SH-SY5Y (cell line): ENCODE measurements around the gene SPACA6.
"Not testable (repeated sequence)": the region's sequence is repeated elsewhere in the genome, so short reads cannot be mapped to it uniquely, and the experiment has no call there.

ENCODE experiments used
- GATA2 ChIP-seq: IDR thresholded peaks from 2 replicates; pipeline ENCODE4 v1.6.1; 2011; ENCODE audit warnings: mild to moderate bottlenecking, low read depth, low read length
- GATA3 ChIP-seq: IDR thresholded peaks from 2 replicates; pipeline ENCODE4 v1.6.1; 2011; ENCODE audit warnings: low read depth, mild to moderate bottlenecking, low read length, moderate library complexity

SPACA6 gene, protein sequence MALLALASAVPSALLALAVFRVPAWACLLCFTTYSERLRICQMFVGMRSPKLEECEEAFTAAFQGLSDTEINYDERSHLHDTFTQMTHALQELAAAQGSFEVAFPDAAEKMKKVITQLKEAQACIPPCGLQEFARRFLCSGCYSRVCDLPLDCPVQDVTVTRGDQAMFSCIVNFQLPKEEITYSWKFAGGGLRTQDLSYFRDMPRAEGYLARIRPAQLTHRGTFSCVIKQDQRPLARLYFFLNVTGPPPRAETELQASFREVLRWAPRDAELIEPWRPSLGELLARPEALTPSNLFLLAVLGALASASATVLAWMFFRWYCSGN

DNA sequence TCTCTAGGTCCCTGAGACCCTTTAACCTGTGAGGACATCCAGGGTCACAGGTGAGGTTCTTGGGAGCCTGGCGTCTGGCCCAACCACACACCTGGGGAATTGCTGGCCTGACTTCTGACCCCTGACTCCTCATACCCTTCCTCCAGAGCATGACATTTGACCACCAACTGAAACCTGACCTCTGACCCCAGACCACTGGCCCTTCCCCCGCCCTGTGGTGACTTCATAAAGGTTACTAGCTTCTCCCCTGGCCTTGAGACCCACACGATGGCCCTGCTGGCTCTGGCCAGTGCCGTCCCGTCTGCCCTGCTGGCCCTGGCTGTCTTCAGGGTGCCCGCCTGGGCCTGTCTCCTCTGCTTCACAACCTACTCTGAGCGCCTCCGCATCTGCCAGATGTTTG lies at the start of gene SPACA6:
TSS of gene SPACA6 (plus strand) at position 71 of the 400 bp plus-strand sequence. CDS start at position 268, 197 bp downstream.
- no peak for TF ChIP-seq GATA3
- no peak for TF ChIP-seq GATA2

DNA sequence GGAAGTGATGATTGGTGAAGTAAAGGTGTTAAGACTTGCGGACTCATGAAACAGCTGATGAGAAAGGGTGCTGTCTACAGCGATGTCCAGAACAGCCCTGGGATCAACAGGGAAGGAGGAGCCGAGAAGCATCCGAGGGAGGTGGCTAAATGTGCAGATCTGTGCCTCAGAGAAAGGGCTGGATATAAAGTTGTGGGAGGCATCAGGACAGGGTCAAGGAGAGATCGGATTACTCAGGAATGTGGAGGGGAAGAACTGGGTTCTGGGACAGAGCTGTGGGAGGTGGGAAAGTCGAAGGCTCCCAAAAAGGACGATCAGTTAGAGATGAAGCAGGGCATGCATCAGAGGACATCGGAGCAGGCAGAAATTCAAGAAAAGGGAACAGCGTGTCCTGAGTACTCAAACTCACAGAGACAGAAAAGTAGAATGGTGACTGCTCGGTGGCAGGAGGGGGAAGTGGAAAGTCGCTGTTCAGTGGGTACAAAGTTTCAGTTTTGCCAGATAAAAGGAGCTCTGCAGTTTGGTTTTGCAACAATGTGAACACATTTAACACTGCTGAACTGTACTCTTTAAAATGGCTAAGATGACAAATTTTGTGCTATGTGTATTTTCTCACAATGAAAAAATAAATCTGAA lies 48.4 kb upstream of the SPACA6 start:
- no peak for TF ChIP-seq GATA3
- no peak for TF ChIP-seq GATA2

DNA sequence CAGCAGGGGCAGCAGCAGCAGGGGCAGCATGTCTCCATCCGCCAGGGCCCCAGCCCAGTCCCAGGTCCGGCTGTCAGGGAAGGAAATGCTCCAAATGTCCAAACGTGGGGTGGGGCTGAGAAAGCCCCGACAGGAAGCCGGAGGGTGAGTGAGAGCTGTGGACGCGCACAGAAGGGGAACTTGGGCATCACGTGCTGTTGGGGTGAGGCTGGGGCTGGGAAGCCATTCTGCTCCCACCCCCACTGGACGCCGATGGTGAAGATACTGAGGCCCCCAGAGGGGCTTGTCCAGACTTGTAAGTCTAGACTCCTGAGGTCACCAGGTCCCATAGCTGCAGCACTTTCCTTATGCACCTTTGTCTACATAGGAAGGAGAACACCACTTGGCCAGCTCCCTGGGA lies 46.4 kb upstream of the SPACA6 start, which contains the start of gene SIGLEC14:
TSS of gene SIGLEC14 (minus strand) at position 96 of the 400 bp plus-strand sequence. CDS start at position 30, 66 bp downstream.
- TF ChIP-seq GATA3, GATA2: not testable (repeated sequence)

DNA sequence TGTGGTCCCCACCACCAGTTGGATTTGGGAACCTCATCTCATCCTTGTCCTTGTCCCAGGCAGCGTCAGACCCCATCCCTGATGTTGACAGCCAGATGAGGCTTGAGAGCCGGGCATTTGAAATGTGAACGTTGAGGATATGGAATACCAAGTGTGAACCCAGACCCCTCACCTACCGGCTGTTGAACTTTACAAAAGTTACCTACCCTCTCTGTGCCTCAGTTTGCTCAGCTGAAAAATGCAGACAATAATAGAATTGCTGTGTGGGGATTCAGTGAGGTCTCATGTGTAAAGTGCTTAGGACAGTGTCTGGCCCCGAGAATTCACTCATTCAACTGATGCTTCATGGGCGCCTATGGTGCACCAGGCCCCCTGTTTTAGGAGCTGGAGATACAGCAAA lies 45.8 kb upstream of the SPACA6 start:
- no peak for TF ChIP-seq GATA2
- TF ChIP-seq GATA3 = no peak

DNA sequence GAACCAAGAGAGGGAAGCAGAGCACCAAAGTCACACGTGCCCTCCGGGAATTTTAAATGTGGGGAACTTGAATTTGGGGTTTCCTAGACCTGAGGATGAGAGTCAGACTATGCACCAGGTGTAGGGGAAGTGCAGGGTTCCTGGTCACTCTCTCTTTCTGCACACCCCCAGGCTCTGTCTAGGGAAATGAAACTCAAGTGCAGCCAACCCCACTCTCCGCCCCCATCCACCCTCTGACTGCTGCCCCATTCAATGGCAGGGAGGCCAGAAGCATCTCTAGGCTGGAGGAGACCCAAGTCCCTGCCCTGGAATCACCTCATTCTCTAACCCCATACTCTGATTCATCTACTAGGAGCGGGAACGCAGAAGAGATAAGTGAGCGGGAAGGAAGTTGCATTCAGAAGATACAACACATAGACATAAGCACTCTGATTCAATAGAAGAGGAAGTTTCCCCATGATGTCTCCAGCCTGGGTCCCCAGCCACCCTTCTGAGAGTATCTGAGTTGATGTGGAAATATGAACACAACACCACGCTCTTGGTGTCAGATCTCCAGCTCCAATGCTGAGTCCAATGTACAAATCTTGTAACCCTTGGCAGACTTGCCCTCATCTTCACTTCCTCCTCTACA lies 41.8 kb upstream of the SPACA6 start:
- TF ChIP-seq GATA2 (no peak), GATA3 (no peak)

DNA sequence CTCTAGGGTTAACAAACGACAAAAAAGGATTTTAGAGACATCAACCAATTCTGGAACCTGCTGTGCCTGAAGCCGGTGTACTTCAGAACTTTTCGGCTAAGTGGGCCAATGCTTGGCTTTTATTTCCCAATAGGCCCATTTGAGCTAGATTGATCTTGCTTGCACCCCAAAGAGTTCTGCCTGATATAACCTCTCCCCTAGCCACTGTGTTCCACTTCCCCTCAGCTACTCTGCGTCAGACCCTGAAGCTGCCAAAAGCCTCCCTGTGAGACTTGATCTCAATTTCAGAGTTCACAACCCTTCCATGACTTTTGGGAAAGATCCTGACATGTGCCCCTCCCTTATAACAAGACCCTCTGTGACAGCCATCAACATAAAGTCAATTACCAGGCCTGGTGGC lies 40.9 kb upstream of the SPACA6 start:
- TF ChIP-seq GATA2 (no peak), GATA3 (no peak)

DNA sequence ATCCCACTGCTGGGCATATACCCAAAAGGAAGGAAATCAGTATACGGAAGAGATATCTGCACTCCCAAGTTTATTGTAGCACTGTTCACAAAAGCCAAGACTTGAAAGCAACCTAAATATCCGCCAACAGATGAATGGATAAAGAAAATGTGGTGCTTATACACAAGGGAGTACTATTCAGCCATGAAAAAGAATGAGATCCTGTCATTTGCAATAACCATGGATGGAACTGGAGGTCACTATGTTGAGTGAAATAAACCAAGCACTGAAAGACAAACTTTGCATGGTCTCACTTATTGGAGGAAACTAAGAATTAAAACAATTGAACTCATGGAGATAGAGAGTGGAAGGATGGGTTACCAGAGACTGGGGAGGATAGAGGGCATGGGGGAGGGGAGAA lies 40.0 kb upstream of the SPACA6 start:
- TF ChIP-seq GATA2 (no peak), GATA3 (no peak)

DNA sequence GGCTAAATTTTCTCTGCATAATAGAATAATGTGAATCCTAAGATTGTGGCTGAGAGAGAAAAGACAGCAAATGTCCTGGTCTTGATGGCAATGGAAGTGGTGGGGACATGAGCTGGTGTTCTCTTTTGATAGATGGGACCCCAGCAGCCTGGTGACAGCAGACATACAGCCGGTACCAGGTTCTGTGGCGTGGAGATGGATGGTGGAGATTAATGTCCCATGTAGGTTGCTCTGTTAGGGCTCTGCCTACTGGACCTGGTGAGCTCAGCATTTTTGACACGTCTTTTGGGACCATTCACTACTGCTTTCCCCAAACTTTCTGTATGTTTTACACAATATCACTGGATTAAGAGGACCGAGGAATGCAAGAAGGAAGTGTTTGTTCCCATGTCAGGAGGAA lies 38.3 kb upstream of the SPACA6 start:
- TF ChIP-seq GATA2 (no peak), GATA3 (no peak)

DNA sequence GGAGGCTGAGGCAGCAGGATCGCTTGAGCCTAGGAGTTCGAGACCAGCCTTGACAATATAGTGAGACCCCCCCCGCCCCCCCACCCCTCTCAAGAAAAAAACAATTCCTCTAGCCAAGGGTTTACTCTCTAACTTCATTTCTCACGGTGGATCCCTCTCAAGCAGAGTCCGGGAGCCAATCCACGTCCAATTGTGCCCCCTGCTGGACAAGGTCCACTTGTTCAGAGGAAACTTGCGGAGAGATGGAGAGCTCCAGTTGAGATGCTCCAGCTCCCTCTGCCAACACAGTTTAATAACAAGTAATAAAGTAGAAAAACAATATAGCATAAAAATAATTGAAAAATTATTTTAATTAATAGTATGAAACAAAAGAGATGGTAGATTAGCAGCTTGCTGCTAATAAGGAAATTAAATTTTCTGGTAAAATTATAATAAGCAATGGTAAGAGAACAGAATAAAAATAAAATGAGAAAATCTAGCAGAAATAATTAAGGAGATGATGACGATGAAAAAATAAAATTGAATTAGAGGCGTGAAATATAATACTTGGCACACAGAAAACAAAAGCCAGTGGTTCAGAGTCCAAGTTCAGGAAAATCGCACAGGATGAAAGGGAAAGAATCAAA lies 32.0 kb upstream of the SPACA6 start:
- no peak for TF ChIP-seq GATA2
- TF ChIP-seq GATA3 = no peak

DNA sequence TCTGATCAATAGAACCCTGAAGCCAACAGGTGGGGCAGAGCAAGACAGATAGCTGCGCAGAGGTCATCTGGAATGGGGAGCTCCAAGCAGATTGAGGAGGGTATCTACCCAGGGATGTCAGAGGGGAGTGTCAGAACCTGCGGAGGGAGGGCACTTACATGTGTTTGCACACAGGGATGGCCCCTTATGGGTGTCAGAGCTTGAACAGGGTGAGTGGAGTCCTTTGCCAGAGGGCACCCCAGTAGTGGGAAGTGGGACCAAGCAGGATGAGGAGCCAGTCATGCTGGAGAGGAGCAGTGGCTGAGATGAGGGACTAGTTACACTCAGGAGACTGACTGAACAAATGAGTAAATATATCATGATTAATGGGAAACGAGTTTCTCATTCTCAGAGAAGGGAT lies 29.5 kb upstream of the SPACA6 start:
- no peak for TF ChIP-seq GATA3
- TF ChIP-seq GATA2 = no peak

DNA sequence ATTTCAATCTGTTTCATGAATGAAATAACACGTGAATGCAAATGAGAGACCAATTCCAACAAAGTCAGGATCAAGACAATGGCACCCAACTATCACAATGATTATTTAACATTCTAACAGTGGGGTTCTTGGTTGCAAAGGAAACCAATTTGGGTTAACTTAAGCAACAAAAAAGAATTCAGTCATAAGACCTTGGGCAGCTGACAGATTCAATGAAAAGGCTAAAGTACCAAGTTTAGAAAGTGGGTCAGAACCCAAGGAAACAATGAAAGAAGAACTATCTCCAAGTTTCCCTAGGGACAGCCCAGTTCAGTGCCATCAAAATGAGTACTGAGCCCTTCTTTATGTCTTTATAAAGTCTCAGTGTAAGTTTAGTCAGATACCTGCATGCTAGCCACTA lies 29.0 kb upstream of the SPACA6 start:
- TF ChIP-seq GATA2 (no peak), GATA3 (no peak)

DNA sequence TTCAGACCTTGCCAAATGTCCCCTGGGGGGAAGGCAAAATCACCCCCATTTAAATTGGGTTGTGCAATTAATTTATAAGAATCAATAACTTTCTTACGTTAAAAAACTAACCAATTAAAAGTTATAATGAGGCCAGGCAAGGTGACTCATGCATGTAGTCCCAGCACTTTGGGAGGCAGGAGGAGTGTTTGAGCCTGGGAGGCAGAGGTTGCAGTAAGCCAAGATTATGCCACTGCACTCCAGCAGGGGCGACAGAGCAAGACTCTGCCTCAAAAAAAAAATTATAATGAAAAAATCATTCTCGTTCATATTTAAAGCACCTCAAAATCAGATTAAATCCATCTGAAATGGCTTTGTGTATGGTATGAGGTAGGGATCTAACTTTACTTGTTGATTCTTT lies 28.1 kb upstream of the SPACA6 start:
- TF ChIP-seq GATA3 = no peak
- no peak for TF ChIP-seq GATA2

DNA sequence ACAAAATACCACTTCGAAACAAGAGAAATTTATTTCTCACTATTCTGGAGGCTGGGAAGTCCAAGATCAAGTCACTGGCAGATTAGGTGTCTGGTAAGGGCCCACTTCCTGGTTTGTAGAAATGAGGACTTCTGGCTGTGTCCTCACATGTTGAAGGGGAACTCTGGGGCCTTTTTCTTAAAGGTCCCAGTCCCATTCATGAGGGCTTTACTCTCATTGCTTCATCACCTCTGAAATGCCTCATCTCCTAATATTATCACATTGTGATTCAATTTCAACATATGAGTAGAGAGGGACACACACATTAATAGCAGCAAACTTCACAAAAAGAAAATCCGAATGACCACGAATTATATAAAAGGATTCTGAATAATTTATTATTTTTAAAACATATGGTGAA lies 24.9 kb upstream of the SPACA6 start:
- TF ChIP-seq GATA3 (no peak), GATA2 (no peak)

DNA sequence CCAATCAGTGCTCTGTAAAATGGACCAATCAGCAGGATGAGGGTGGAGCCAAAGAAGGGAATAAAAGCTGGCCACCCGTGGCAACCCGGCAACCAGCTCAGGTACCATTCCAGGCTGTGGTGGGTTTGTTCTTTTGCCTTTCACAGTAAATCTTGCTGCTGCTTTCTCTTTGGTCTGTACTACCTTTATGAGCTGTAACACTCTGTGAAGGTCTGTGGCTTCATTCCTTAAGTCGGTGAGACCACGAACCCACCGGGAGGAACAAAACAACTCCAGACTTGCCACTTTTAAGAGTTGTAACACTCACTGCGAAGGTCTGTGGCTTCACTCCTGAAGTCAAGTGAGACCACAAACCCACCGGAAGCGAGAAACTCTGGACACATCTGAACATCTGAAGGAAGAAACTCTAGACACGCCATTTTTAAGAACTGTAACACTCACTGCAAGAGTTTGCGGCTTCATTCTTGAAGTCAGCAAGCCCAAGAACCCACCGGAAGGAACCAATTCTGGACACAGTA lies 16.5 kb upstream of the SPACA6 start:
- TF ChIP-seq GATA2 (no peak), GATA3 (no peak)
